NCI-H2227 (cell line): Measurements from ENCODE around the gene RNASEH2C.
"Not testable (repeated sequence)": the region's sequence is repeated elsewhere in the genome, so short reads cannot be mapped to it uniquely, and the experiment has no call there.

Experiments used
- DNase-seq: peaks from one replicate; lab custom pipeline; 2025; ENCODE audit not compliant: unreplicated experiment; lab: John Stamatoyannopoulos, UW

Gene RNASEH2C

DNA sequence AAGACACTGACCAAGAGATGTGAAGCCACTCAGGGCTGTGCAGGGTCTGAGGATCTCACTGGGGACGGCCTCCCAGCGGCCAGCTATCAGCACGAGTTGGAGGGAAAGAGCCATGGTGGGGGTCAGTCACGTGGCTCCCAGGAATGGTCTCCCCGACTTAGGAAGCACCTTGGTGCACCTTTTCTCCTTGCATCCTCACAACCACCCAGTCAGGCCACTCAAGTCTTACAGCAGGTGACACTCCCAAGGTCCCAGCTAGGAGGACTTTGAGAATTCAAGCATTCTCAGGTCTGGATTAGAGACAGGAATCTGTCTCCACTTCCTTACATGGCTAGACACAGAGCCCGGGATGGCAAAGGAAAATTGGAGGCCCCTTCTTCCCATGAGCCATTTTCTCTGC is 2.7 kb downstream of the RNASEH2C start:
- DNase-seq, result no peak

DNA sequence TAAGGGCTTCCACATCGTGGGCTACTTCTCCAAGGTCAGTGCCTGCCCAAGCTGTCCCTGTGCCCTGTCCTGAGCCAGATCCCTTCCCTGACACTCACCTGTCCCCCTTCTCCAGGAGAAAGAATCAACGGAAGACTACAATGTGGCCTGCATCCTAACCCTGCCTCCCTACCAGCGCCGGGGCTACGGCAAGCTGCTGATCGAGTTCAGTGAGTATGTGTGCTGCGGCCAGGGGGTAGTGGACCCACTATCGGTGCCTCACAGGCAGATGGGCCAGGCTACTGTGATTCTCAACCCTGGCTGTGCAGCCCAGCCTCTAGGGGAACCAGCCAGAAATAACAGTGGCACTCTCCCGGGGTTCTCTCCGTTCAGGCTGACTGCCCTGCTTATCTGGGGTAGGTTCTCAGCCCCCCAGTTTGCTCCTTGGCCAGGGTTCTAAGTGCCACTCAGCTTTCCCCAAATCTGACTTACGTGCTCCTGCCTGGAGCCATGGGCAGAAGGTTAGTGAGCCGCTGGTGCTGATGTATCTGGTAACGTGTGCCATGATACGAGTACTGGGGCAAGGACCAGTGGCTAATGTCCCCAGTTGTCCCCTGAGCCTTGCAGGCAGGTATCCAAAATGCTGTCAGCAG is 3.7 kb downstream of the RNASEH2C start:
- no peak for DNase-seq

GRCh38 chr11:65716302-65716701 is 4.3 kb downstream of the RNASEH2C start:
- DNase-seq, result no peak

GRCh38 chr11:65714433-65714832 is 6.2 kb downstream of the RNASEH2C start:
- DNase-seq, result no peak

DNA sequence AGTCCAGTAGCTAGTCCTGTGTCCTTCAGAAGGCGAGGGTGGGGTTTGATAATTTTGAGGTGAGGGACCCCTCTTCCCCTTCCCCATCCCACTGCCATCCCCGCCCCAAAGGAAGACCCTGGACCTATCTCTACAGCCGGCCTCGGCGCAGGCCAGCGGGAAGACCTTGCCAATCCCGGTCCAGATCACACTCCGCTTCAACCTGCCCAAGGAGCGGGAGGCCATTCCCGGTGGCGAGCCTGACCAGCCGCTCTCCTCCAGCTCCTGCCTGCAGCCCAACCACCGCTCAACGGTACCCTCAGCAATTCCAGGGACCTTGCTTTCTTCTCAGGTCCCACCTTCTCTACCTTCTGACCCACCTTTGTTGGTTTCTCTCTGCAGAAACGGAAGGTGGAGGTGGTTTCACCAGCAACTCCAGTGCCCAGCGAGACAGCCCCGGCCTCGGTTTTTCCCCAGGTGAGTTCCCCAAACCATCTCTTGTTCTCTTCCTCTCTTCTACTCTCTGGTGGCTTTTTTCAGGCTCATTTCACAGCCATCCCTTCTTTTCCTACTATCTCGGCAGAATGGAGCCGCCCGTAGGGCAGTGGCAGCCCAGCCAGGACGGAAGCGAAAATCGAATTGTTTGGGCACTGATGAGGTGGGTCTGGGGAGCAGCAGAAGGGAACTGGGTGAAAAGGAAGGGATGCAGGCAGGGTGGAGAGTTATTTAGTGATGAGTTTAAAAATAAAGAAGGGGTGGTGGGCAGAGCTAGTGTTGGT is 7.2 kb downstream of the RNASEH2C start:
- no peak for DNase-seq

DNA sequence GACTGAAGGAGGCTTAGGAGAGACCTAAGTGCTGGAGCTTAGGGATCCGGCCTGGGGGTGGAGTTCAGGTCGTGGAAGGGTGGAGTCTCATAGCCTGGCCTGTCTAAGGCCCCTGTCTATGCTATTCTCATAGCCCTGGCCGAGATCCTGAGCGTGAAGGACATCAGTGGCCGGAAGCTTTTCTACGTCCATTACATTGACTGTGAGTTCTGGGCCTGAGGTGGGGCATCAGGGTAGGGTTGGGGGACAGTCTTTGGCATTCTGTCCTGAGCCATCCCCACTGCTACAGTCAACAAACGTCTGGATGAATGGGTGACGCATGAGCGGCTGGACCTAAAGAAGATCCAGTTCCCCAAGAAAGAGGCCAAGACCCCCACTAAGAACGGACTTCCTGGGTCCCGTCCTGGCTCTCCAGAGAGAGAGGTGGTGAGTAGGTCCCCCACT is 7.9 kb downstream of the RNASEH2C start:
- DNase-seq, result no peak

DNA sequence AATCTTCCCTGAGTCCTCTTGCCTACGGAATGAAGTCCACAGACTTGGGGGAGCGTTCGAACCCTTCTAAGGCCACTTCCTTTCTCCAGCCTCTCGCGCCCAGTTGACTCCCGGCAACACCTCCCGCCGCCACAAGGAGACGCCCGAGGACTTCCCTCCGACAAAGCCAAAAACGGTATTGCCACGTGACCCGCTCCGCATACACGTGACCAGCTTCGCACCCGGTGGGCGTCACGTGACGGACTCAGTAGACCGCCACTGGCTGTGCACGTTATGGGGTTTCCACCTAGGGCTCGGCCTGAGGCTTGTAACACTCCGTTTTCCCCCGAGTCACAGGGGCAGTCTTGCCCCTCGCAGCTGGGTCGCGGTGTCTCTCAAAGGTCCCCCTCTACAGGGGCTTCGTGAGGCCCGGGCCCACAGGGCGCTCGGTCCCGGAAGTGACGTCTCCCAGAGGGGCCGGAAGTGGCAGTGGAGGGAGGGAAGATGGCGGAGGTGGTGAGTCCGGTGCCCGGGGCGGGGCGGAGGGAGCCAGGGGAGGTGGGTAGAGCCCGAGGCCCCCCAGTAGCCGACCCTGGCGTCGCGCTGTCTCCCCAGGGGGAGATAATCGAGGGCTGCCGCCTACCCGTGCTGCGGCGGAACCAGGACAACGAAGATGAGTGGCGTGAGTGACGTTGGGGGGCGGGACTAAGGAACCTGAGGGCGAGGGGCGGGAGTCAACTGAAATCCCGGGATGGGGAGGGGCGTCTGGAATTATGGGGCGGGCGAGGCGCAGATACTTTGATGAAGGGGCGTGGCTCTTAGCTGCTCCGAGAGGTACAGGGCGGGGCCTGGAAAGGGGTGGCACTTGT is 8.6 kb downstream of the RNASEH2C start, which contains the start of gene KAT5:
KAT5 (plus strand) TSS at position 468 of the 848 bp plus-strand sequence; CDS start at position 484, 16 bp downstream.
- peak; percentile 99 for DNase-seq

GRCh38 chr11:65710421-65710820 is 10.2 kb downstream of the RNASEH2C start:
- no peak for DNase-seq

GRCh38 chr11:65709661-65710060 is 10.9 kb downstream of the RNASEH2C start:
- DNase-seq, result no peak

GRCh38 chr11:65708451-65708850 is 12.1 kb downstream of the RNASEH2C start:
- DNase-seq, result no peak

DNA sequence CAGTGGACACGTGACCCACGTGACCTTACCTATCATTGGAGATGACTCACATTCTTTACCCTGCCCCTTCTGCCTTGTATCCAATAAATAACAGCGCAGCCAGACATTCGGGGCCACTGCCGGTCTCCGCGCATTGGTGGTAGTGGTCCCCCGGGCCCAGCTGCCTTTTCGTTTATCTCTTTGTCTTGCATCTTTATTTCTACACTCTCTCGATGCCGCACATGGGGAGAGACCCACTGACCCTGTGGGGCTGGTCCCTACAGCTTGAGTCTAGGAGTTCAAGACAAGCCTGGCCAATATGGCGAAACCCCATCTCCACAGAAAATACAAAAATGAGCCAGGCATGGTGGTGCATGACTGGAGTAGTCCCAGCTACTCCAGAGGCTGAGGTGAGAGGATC is 13.6 kb downstream of the RNASEH2C start:
- not testable (repeated sequence) for DNase-seq

DNA sequence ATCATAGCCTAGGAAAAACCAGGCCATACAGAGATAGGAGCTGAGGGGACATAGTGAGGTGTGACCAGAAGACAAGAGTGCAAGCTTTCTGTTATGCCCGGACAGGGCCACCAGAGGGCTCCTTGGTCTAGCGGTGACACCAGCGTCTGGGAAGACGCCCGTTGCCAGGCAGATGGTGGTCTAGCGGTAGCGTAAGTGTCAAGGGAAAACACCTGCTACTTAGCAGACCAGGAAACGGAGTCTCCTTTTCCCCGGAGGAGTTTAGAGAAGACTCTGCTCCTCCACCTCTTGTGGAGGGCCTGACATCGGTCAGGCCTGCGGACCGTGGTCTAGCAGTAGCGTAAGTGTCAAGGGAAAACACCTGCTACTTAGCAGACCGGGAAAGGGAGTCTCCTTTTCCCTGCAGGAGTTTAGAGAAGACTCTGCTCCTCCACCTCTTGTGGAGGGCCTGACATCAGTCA is 14.3 kb downstream of the RNASEH2C start:
- DNase-seq, result peak; percentile 77

GRCh38 chr11:65703846-65704245 is 16.8 kb downstream of the RNASEH2C start:
- DNase-seq, result no peak

DNA sequence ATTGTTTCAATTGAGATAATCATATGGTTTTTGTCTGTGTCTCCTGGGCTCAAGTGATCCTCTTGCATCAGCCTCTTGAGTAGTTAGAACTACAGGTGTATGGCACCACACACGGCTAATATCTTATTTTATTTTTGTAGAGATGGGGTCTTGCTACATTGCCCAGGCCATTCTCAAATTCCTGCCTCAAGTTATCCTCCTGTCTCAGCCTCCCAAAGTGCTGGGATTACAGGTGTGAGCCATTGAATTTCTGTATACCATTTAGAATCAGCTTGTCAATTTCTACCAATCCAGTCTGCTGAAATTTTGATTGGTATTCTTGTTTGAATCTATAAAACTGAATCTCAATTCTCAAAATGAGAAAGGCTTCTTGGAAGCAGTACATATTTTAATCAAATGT is 18.9 kb downstream of the RNASEH2C start:
- DNase-seq, result no peak

GRCh38 chr11:65700399-65700798 is 20.2 kb downstream of the RNASEH2C start:
- no peak for DNase-seq

DNA sequence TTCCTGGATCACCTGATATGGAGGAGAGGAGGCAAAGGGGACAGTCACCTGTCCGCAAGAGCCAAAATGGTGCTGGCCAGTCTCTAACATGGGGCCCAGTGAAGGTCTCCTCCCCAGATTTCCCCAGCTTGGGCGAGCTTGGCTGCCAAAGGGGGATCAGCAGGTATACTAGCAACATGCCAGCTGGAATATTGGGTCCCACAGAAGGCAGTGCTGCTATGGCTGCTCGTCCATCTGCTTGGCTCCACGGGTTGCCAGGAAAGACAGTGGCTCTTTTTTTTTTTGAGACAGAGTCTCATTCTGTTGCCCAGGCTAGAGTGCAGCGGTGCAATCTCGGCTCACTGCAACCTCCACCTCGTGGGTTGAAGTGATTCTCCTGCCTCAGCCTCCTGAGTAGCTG is 21.3 kb downstream of the RNASEH2C start:
- no peak for DNase-seq

DNA sequence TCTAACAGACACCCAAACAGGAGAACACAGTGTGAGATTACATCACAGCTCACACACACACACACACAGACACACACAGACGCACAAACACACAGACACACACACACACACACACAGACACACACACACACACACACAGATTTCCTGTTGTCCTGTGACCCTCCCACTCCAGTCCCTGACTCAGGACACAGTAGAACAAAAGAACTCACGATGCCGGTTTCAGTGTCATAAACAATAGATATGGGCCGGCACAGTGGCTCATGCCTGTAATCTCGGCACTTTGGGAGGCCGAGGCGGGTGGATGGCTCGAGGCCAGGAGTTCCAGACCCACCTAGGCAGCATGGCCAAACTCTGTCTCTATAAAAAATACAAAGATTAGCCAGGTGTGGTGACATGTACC is 22.4 kb downstream of the RNASEH2C start:
- DNase-seq, result no peak

DNA sequence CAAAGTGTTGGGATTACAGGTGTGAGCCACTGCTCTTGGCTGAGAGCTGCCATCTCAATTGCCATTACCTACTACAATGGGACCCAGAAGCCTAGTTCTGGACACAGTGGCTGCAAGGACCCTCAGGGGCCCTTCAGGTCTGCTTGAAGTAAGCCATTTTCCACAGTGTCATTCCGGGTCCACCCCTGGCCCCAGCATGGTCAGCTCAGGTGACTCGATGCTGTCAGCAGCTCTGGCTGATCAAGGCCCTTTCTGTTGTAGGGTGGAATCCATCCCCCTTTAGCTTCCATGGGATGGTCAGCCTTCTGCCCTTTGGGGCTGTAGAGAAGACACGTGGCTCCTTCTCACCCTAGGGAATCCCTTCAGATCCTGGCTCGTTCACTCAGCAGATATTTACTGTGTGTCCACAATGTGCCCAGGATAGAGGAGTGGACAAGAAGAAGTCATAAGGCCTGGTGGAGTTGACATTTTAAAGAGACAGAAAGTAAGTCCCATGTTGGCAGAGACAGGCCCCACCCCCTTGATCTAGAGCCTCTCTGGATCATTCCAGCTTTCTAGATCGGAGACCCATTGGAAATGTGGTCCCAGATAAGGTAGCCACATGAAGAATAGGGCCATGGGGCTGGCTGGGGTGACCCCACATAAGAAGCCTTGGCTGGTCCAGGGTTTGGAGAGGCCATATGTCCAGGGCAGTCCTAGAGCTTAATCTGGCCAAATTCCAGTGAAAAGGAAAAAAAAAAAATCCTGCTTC is 23.6 kb downstream of the RNASEH2C start:
- DNase-seq, result no peak

- DNase-seq, result peak; percentile 79
Measured at GRCh38 chr11:65695459-65696241, 24.9 kb downstream of the RNASEH2C start.

DNA sequence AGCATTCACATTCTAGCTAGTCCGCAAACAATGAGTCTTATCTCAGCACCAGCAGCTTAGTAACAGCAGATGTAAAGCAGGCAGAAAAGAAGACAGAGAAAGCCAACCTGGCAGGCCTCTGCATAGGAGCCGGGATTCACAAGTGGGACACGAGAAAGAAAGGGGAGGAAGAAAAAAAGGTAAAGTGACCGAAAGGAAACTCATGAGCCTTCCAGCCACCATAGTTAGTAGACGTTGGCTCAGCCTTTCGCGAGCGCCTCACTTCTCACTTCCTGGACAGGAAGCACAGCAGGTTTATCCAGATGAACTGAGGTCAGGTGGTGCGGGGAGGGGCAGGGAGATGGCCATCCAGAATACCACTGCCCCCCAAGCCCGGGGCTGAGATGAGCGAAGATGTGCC is 28.2 kb downstream of the RNASEH2C start:
- no peak for DNase-seq
